ENCODE data around the gene GALNT10. TPM values are rescaled to one million over a fixed set of nuclear protein-coding genes. Genes with fewer than 3 reads are reported as not detected.
A peak's percentile ranks its signal among the peaks of the same experiment; 100 is the strongest.

The GALNT10 gene
- polyA plus RNA-seq, 3 donors: 25.9 to 29.1 (median 27.5) TPM

GRCh38 chr5:154464438-154464837 lies 273.9 kb downstream of the GALNT10 start:
- peak in 1 of 11 donors; percentile 47 for DNase-seq (ENCODE audit: extremely low read depth in 1 of 11, low read depth in 9 of 11, low spot score in 4 of 11)

GRCh38 chr5:154465169-154465568 lies 274.6 kb downstream of the GALNT10 start:
- DNase-seq (ENCODE audit: extremely low read depth in 1 of 11, low read depth in 9 of 11, low spot score in 4 of 11): no peak

DNA sequence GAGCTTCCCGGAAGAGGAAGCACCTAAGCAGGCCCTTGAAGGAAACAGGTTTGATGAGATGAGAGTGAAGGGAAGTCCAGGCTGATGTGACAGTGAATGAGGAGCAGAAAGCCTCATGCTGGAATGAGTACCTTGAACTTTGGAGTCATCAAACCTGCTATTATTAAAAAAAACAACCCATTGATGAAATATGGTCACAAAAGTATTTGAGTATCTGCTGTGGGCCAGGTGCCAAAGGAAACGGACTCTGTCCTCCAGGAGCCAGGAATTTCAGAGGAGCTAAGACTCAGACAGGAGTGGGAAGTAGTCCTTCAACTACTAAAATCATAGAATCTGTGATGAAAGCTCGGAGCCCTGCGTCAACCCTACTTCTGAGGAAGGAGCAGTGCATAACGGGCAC lies 275.6 kb downstream of the GALNT10 start:
- no peak for DNase-seq (ENCODE audit: extremely low read depth in 1 of 11, low read depth in 9 of 11, low spot score in 4 of 11)

- no peak for DNase-seq (ENCODE audit: extremely low read depth in 1 of 11, low read depth in 9 of 11, low spot score in 4 of 11)
These were observed 276.1 kb downstream of the GALNT10 start for GRCh38 chr5:154466671-154467070.

- DNase-seq (ENCODE audit: extremely low read depth in 1 of 11, low read depth in 9 of 11, low spot score in 4 of 11): peak in 3 of 11 donors; percentile 51 to 63 (median 56)
These were observed 277.3 kb downstream of the GALNT10 start for GRCh38 chr5:154467655-154468354.

DNA sequence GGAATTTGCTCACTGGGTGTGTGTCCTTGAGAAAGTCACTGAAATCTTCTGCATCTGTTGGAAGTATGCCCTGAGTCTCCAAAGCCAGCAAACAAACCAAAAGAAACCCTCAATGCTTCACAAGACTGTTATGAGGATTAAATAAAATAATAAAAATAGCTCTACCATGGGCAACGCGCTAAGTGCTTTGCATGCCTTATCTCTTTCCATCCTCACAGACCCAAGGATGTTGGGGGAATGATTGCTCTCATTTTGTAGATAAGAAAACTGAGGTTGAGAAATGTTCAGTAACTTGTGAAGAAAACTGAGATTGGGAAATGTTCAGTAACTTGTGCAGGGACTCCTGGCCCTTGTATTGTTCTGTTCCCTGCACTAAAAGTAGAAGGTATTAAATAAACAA lies 279.6 kb downstream of the GALNT10 start:
- DNase-seq (ENCODE audit: extremely low read depth in 1 of 11, low read depth in 9 of 11, low spot score in 4 of 11): no peak

Other genes starting within 250 kb of the GALNT10 start
- 10 to 100 TPM; 31.2 to 39.1 (median 32.5) TPM for gene FAM114A2, start 151.8 kb upstream of the GALNT10 start, polyA plus RNA-seq (ENCODE audit: insufficient read length in 3 of 3)
- 10 to 100 TPM; 39.9 to 50.9 (median 49.8) TPM for gene MFAP3, start 151.8 kb upstream of the GALNT10 start, polyA plus RNA-seq (ENCODE audit: insufficient read length in 3 of 3)